Measurements from ENCODE around the gene EMC1.

GRCh38 chr1:19182223-19182622, 69.1 kb downstream of the EMC1 start:
- TF ChIP-seq, protein P1, sequence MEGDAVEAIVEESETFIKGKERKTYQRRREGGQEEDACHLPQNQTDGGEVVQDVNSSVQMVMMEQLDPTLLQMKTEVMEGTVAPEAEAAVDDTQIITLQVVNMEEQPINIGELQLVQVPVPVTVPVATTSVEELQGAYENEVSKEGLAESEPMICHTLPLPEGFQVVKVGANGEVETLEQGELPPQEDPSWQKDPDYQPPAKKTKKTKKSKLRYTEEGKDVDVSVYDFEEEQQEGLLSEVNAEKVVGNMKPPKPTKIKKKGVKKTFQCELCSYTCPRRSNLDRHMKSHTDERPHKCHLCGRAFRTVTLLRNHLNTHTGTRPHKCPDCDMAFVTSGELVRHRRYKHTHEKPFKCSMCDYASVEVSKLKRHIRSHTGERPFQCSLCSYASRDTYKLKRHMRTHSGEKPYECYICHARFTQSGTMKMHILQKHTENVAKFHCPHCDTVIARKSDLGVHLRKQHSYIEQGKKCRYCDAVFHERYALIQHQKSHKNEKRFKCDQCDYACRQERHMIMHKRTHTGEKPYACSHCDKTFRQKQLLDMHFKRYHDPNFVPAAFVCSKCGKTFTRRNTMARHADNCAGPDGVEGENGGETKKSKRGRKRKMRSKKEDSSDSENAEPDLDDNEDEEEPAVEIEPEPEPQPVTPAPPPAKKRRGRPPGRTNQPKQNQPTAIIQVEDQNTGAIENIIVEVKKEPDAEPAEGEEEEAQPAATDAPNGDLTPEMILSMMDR (IDR thresholded peaks at IDR 0.05), result no peak
- TF ChIP-seq POLR2AphosphoS5 (IDR thresholded peaks at IDR 0.05), result no peak

All from breast epithelium (tissue), 3 donors.